Right lobe of liver (tissue), 6 donors: ENCODE data around the gene PRKACG. TPM values are rescaled to one million over a fixed set of nuclear protein-coding genes. Genes with fewer than 3 reads are reported as not detected.
A peak's percentile ranks its signal among the peaks of the same experiment; 100 is the strongest.

ENCODE experiments used
- ATAC-seq, 4 donors: fragments of 200-7000 bp; cut with Tn5 transposase; one replicate each; pipeline ENCODE4 v1.9.1; 2020; ENCODE audit warnings: mild to moderate bottlenecking in 4 of 4, moderate library complexity in 4 of 4
- DNase-seq, 3 donors: peaks; one replicate each; pipeline ENCODE4 v3.0.0-alpha.2; 2020
- H3K27ac ChIP-seq, 3 donors: fragments of 200-600 bp; one replicate each; pipeline ENCODE4 v1.8.0; 2022
- H3K27me3 ChIP-seq, 2 donors: fragments of 200-600 bp; one replicate each; pipeline ENCODE4 v1.8.0; 2022
- H3K36me3 ChIP-seq, 4 donors: fragments of 200-600 bp; sonication (generic) in 1 of 4; one replicate each; pipeline versions ENCODE4 v1.5.1 to v1.8.0; 2017 to 2022; ENCODE audit warnings: control low read depth in 1 of 4
- H3K4me1 ChIP-seq, 4 donors: fragments of 200-600 bp; sonication (generic) in 1 of 4; one replicate each; pipeline versions ENCODE4 v1.5.1 to v1.8.0; 2017 to 2022; ENCODE audit warnings: control low read depth in 1 of 4
- H3K4me3 ChIP-seq, 3 donors: fragments of 200-600 bp; one replicate each; pipeline ENCODE4 v1.8.0; 2022
- H3K9me3 ChIP-seq, 4 donors: fragments of 200-600 bp; sonication (generic) in 1 of 4; one replicate each; pipeline versions ENCODE4 v1.5.1 to v1.8.0; 2017 to 2022; ENCODE audit warnings: control low read depth in 1 of 4
- CTCF ChIP-seq, 4 donors: fragments of 200-600 bp in 3 of 4; fragments of 450-650 bp in 1 of 4; IDR thresholded peaks; one replicate each; pipeline versions ENCODE4 v1.5.1 to v1.8.0; 2016 to 2022; ENCODE audit warnings: antibody characterized with exemption in 4 of 4, mild to moderate bottlenecking in 2 of 4
- POLR2A ChIP-seq: fragments of 450-650 bp; IDR thresholded peaks from one replicate; pipeline ENCODE4 v1.6.1; 2017; ENCODE audit warnings: antibody characterized with exemption, mild to moderate bottlenecking
- whole genome bisulfite sequencing: methylation state at CpG from one replicate; pipeline ENCODE4 v1.1.6; 2018; ENCODE audit warnings: low coverage, low lambda C conversion rate; ENCODE audit not compliant: insufficient coverage; ENCODE audit errors: missing lambda C conversion rate; 5-methylcytosine and 5-hydroxymethylcytosine counted together
- intact Hi-C, 2 donors: fragments of 100-400 bp; cut with DNase I; formaldehyde crosslinking; loops; one replicate each; pipeline versions ENCODE4 v1.11.2 to v1.14.1; 2022
- total RNA-seq, 6 experiments: library from RNA; depleted of rRNA in 2 of 6; stranded (reverse); fragments of >200 nt in 2 of 6; fragmentation: NEBNext Ultra II Directional in 3 of 6; extraction: Animal tissue kit (Norgen Biotek cat#: 25700) in 3 of 6; gene quantifications; one replicate each; pipeline versions ENCODE4 v1.1.0 to v1.2.4, GENCODE V29; 2016 to 2023
- donor health status: DM: no; HTN: yes; CAD: no.
- donor health status: DM: no; HTN: no; CAD: no.
- donor health status: DM: no; HTN: no; CAD: no.
- donor health status: DM: no; HTN: yes; CAD: no.
- donor health status: DM: no; HTN: yes; CAD: no.

Gene PRKACG
- total RNA-seq, 6 experiments from 2014 or later: not detected

GRCh38 chr9:69016191-69017096 is 2.5 kb upstream of the PRKACG start:
- DNase-seq: no peak
- H3K27ac ChIP-seq: no peak overlapping the region
- intact Hi-C loops: no loop called here
- peak in 3 of 4 donors; percentile 37 to 73 (median 62) for ATAC-seq
- H3K27me3 ChIP-seq: no peaks in the 10 kb centered on the region
- no peaks in the 10 kb centered on the region for H3K36me3 ChIP-seq
- H3K9me3 ChIP-seq: no peaks in the 10 kb centered on the region
- H3K4me3 ChIP-seq: no peak overlapping the region
- H3K4me1 ChIP-seq: peaks cover 0 to 3% (median 0%) of the 10 kb centered on the region in 4 donors
- TF ChIP-seq POLR2A (no peak), CTCF (IDR thresholded peaks at IDR 0.05) (no peak)
- WGBS: 57% methylated on average over 5 of the region's 5 CpGs

GRCh38 chr9:69013382-69013727 is 558 bp downstream of the PRKACG start:
- Histone ChIP-seq H3K36me3 (no peaks in the 10 kb centered on the region), H3K9me3 (no peaks in the 10 kb centered on the region), H3K27me3 (no peaks in the 10 kb centered on the region), H3K27ac (no peak overlapping the region), H3K4me1 (peaks cover 0 to 3% (median 0%) of the 10 kb centered on the region in 4 donors), H3K4me3 (no peak overlapping the region)
- no peak for TF ChIP-seq POLR2A
- TF ChIP-seq CTCF (IDR thresholded peaks at IDR 0.05): no peak
- DNase-seq: no peak
- WGBS: 93% methylated on average over 10 of the region's 26 CpGs
- ATAC-seq: peak in 1 of 4 donors; percentile 10
- intact Hi-C loops: no loop called here

- Histone ChIP-seq H3K9me3 (no peaks in the 10 kb centered on the region), H3K27ac (no peak overlapping the region), H3K27me3 (no peaks in the 10 kb centered on the region), H3K36me3 (no peaks in the 10 kb centered on the region), H3K4me3 (no peak overlapping the region), H3K4me1 (peaks cover 0 to 3% (median 0%) of the 10 kb centered on the region in 4 donors)
- intact Hi-C loops: no loop called here
- DNase-seq: no peak
- TF ChIP-seq CTCF (IDR thresholded peaks at IDR 0.05) (no peak), POLR2A (no peak)
- WGBS: 73% methylated on average over 8 of the region's 18 CpGs
- peak in 1 of 4 donors; percentile 31 for ATAC-seq
Measured at GRCh38 chr9:69012696-69013381, 1.1 kb downstream of the PRKACG start.

GRCh38 chr9:69009708-69010107 is 4.2 kb downstream of the PRKACG start:
- Histone ChIP-seq H3K4me3 (no peak overlapping the region), H3K9me3 (no peaks in the 10 kb centered on the region), H3K27ac (no peak overlapping the region), H3K27me3 (no peaks in the 10 kb centered on the region), H3K4me1 (no peaks in the 10 kb centered on the region), H3K36me3 (no peaks in the 10 kb centered on the region)
- TF ChIP-seq POLR2A (no peak), CTCF (IDR thresholded peaks at IDR 0.05) (no peak)
- DNase-seq (no peak), ATAC-seq (no peak)
- intact Hi-C loops: loop anchor here in 1 of 2 donors (10.0 kb wide), 1 partner anchor 435 kb away; no protein-coding TSS in a partner anchor
- WGBS: 9% methylated on average over 1 of the region's 1 CpG
